Colonic mucosa (tissue), 4 donors: Measurements from ENCODE around the gene GLI2. TPM values are rescaled to one million over a fixed set of nuclear protein-coding genes. Genes with fewer than 3 reads are reported as not detected.

Source experiments
- DNase-seq: peaks from one replicate; pipeline ENCODE4 v3.0.0-alpha.2; 2020
- H3K27ac ChIP-seq: fragments of 200-600 bp; one replicate; pipeline ENCODE4 v1.8.0; 2021
- H3K27me3 ChIP-seq: fragments of 200-600 bp; one replicate; pipeline ENCODE4 v1.8.0; 2021
- H3K36me3 ChIP-seq: fragments of 200-600 bp; one replicate; pipeline ENCODE4 v1.8.0; 2021
- H3K4me1 ChIP-seq: fragments of 200-600 bp; one replicate; pipeline ENCODE4 v1.8.0; 2021; ENCODE audit warnings: mild to moderate bottlenecking
- H3K4me3 ChIP-seq: fragments of 200-600 bp; one replicate; pipeline ENCODE4 v1.8.0; 2021
- H3K9ac ChIP-seq, 2 donors: one replicate each; pipeline ENCODE4 v1.7.0; 2013; ENCODE audit warnings: control low read depth in 2 of 2, low read depth in 2 of 2, low read length in 2 of 2
- H3K9me3 ChIP-seq: fragments of 200-600 bp; one replicate; pipeline ENCODE4 v1.8.0; 2021
- CTCF ChIP-seq: fragments of 200-600 bp; IDR thresholded peaks from one replicate; pipeline ENCODE4 v1.8.0; 2022; ENCODE audit warnings: antibody characterized with exemption, mild to moderate bottlenecking
- intact Hi-C: fragments of 100-400 bp; cut with DNase I; formaldehyde crosslinking; loops from one replicate; pipeline ENCODE4 v1.14.1; 2022
- total RNA-seq, 2 donors: library from RNA; stranded (reverse); fragmentation: NEBNext Ultra II Directional in 1 of 2; extraction: Animal tissue kit (Norgen Biotek cat#: 25700) in 1 of 2; gene quantifications; one replicate each; pipeline ENCODE4 v1.2.1, GENCODE V29; 2021
- donor health status: healthy.
- donor health status: DM: no; HTN: no; CAD: no.
- donor health status: DM: no; HTN: no; CAD: no.

The GLI2 gene
- total RNA-seq, 2 donors from 2014 or later: 1.3 to 2.0 TPM

GRCh38 chr2:120762341-120763061 is 26.8 kb downstream of the GLI2 start:
- Histone ChIP-seq H3K4me3 (no peak overlapping the region), H3K9ac (no peak overlapping the region), H3K27me3 (no peaks in the 10 kb centered on the region), H3K9me3 (no peaks in the 10 kb centered on the region), H3K27ac (no peak overlapping the region), H3K36me3 (no peaks in the 10 kb centered on the region), H3K4me1 (no peaks in the 10 kb centered on the region)
- intact Hi-C loops: no loop called here
- no peak for TF ChIP-seq CTCF
- no peak for DNase-seq

- Histone ChIP-seq H3K9ac (no peak overlapping the region), H3K9me3 (no peaks in the 10 kb centered on the region), H3K27me3 (no peaks in the 10 kb centered on the region)
Observed at GRCh38 chr2:120763508-120763907, 27.8 kb downstream of the GLI2 start.

GRCh38 chr2:120763931-120764330 is 28.3 kb downstream of the GLI2 start:
- no peak for DNase-seq

More at GRCh38 chr2:120763508-120763907, 27.8 kb downstream of the GLI2 start:
- Histone ChIP-seq H3K27ac (no peak overlapping the region), H3K4me1 (no peaks in the 10 kb centered on the region), H3K36me3 (no peaks in the 10 kb centered on the region), H3K4me3 (no peak overlapping the region)
- intact Hi-C loops: no loop called here
- peak; percentile 63 for DNase-seq
- TF ChIP-seq CTCF: no peak

GRCh38 chr2:120764492-120764891 is 28.8 kb downstream of the GLI2 start:
- intact Hi-C loops: no loop called here
- TF ChIP-seq CTCF: no peak
- no peak for DNase-seq

More at GRCh38 chr2:120763931-120764330, 28.3 kb downstream of the GLI2 start:
- no peak for TF ChIP-seq CTCF
- Histone ChIP-seq H3K27ac (no peak overlapping the region), H3K9me3 (no peaks in the 10 kb centered on the region), H3K36me3 (no peaks in the 10 kb centered on the region), H3K9ac (no peak overlapping the region), H3K4me3 (no peak overlapping the region), H3K27me3 (no peaks in the 10 kb centered on the region), H3K4me1 (no peaks in the 10 kb centered on the region)
- intact Hi-C loops: no loop called here

GRCh38 chr2:120764991-120765677 is 29.5 kb downstream of the GLI2 start:
- no peak overlapping the region for H3K4me3 ChIP-seq
- H3K9ac ChIP-seq: peak overlapping the region in 1 of 2 donors; percentile 1
- no peaks in the 10 kb centered on the region for H3K36me3 ChIP-seq
- peak overlapping the region; percentile 13 for H3K27ac ChIP-seq
- H3K27me3 ChIP-seq: no peaks in the 10 kb centered on the region
- H3K4me1 ChIP-seq: no peaks in the 10 kb centered on the region
- no peak for TF ChIP-seq CTCF
- intact Hi-C loops: no loop called here
- H3K9me3 ChIP-seq: no peaks in the 10 kb centered on the region
- DNase-seq: no peak

More at GRCh38 chr2:120764492-120764891, 28.8 kb downstream of the GLI2 start:
- Histone ChIP-seq H3K4me3 (no peak overlapping the region), H3K4me1 (no peaks in the 10 kb centered on the region), H3K36me3 (no peaks in the 10 kb centered on the region), H3K27me3 (no peaks in the 10 kb centered on the region), H3K9ac (no peak overlapping the region), H3K27ac (no peak overlapping the region), H3K9me3 (no peaks in the 10 kb centered on the region)
